Right lobe of liver (tissue), 6 donors: ENCODE measurements around the gene MAFF. TPM values are rescaled to one million over a fixed set of nuclear protein-coding genes. Genes with fewer than 3 reads are reported as not detected.

ENCODE experiments used
- ATAC-seq, 4 donors: fragments of 200-7000 bp; cut with Tn5 transposase; one replicate each; pipeline ENCODE4 v1.9.1; 2020; ENCODE audit warnings: mild to moderate bottlenecking in 4 of 4, moderate library complexity in 4 of 4
- DNase-seq, 3 donors: peaks; one replicate each; pipeline ENCODE4 v3.0.0-alpha.2; 2020
- H3K27ac ChIP-seq, 3 donors: fragments of 200-600 bp; one replicate each; pipeline ENCODE4 v1.8.0; 2022
- H3K27me3 ChIP-seq, 2 donors: fragments of 200-600 bp; one replicate each; pipeline ENCODE4 v1.8.0; 2022
- H3K36me3 ChIP-seq, 4 donors: fragments of 200-600 bp; sonication (generic) in 1 of 4; one replicate each; pipeline versions ENCODE4 v1.5.1 to v1.8.0; 2017 to 2022; ENCODE audit warnings: control low read depth in 1 of 4
- H3K4me1 ChIP-seq, 4 donors: fragments of 200-600 bp; sonication (generic) in 1 of 4; one replicate each; pipeline versions ENCODE4 v1.5.1 to v1.8.0; 2017 to 2022; ENCODE audit warnings: control low read depth in 1 of 4
- H3K4me3 ChIP-seq, 3 donors: fragments of 200-600 bp; one replicate each; pipeline ENCODE4 v1.8.0; 2022
- H3K9me3 ChIP-seq, 4 donors: fragments of 200-600 bp; sonication (generic) in 1 of 4; one replicate each; pipeline versions ENCODE4 v1.5.1 to v1.8.0; 2017 to 2022; ENCODE audit warnings: control low read depth in 1 of 4
- POLR2A ChIP-seq: fragments of 450-650 bp; IDR thresholded peaks from one replicate; pipeline ENCODE4 v1.6.1; 2017; ENCODE audit warnings: antibody characterized with exemption, mild to moderate bottlenecking
- WGBS: methylation state at CpG from one replicate; pipeline ENCODE4 v1.1.6; 2018; ENCODE audit warnings: low coverage, low lambda C conversion rate; ENCODE audit not compliant: insufficient coverage; ENCODE audit errors: missing lambda C conversion rate; 5-methylcytosine and 5-hydroxymethylcytosine counted together
- intact Hi-C, 2 donors: fragments of 100-400 bp; cut with DNase I; formaldehyde crosslinking; loops; one replicate each; pipeline versions ENCODE4 v1.11.2 to v1.14.1; 2022
- total RNA-seq, 6 experiments: library from RNA; depleted of rRNA in 2 of 6; stranded (reverse); fragments of >200 nt in 2 of 6; fragmentation: NEBNext Ultra II Directional in 3 of 6; extraction: Animal tissue kit (Norgen Biotek cat#: 25700) in 3 of 6; gene quantifications; one replicate each; pipeline versions ENCODE4 v1.1.0 to v1.2.4, GENCODE V29; 2016 to 2023
- TF ChIP-seq, protein P1 (sequence below), 4 donors: fragments of 200-600 bp in 3 of 4; fragments of 450-650 bp in 1 of 4; IDR thresholded peaks; one replicate each; pipeline versions ENCODE4 v1.5.1 to v1.8.0; 2016 to 2022; ENCODE audit warnings: antibody characterized with exemption in 4 of 4, mild to moderate bottlenecking in 2 of 4
- donor health status: DM: no; HTN: yes; CAD: no.
- donor health status: DM: no; HTN: no; CAD: no.
- donor health status: DM: no; HTN: no; CAD: no.
- donor health status: DM: no; HTN: yes; CAD: no.
- donor health status: DM: no; HTN: yes; CAD: no.

MAFF gene
- total RNA-seq, 6 experiments from 2014 or later, result 2.6 to 30.6 (median 11.0) TPM

DNA sequence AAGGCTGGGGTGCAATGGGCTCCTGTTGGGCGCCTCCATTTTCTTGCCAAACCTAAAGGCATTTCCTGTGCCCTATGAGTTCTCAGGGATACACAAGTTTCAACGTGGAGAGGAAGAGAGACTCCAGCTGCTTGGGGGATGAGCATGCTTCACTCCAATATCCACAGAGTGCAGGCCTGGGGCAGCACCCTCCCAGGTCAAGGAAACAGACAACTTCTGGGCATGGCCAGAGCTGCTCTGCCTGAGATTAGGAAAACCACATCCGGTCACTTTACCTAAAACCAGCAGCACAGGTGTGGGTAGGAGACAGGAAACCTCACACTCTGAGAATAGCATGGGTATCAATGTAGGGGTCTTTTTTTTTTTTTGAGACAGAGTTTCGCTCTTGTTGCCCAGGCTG lies 42.3 kb downstream of the MAFF start:
- H3K27ac ChIP-seq, result no peak overlapping the region
- no peaks in the 10 kb centered on the region for H3K4me1 ChIP-seq
- 49% methylated on average over 2 of the region's 4 CpGs for WGBS

DNA sequence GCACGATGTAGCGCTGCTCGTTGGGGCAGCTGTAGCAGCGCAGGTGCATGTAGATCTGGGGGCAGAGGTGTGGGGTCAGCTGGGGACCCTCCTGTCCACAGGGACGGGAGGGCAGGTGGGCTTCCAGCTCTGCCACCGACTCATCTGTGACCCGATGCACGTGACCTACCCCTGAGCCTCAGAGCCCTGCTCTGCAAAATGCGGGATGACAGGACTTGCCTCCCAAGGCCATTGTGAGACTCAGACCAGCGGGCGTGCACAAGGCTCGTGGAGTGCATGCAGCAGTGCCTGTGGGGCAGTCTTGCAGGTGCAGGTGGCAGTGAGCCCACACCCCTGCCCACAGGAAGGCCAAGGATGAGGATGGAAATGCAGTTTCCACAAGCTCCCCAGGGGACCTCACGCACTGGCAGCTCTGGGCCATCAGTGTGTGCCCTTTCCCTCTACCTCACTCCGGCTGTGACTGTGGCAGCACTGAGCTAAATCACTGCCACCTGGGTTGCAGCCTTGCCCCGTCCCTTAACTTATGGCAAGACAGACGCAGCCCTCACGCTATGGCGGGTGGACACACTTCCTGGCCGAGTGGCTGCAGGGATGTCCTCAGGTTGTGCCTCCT lies 44.4 kb downstream of the MAFF start:
- H3K9me3 ChIP-seq, result no peaks in the 10 kb centered on the region
- peaks cover 0 to 8% (median 3%) of the 10 kb centered on the region in 4 donors for H3K36me3 ChIP-seq
- DNase-seq (no peak), ATAC-seq (no peak)
- no peaks in the 10 kb centered on the region for H3K4me1 ChIP-seq
- WGBS, result no CpG with 5 or more reads among the region's 19 CpGs
- no peak for TF ChIP-seq POLR2A
- TF ChIP-seq, protein P1, sequence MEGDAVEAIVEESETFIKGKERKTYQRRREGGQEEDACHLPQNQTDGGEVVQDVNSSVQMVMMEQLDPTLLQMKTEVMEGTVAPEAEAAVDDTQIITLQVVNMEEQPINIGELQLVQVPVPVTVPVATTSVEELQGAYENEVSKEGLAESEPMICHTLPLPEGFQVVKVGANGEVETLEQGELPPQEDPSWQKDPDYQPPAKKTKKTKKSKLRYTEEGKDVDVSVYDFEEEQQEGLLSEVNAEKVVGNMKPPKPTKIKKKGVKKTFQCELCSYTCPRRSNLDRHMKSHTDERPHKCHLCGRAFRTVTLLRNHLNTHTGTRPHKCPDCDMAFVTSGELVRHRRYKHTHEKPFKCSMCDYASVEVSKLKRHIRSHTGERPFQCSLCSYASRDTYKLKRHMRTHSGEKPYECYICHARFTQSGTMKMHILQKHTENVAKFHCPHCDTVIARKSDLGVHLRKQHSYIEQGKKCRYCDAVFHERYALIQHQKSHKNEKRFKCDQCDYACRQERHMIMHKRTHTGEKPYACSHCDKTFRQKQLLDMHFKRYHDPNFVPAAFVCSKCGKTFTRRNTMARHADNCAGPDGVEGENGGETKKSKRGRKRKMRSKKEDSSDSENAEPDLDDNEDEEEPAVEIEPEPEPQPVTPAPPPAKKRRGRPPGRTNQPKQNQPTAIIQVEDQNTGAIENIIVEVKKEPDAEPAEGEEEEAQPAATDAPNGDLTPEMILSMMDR (IDR thresholded peaks at IDR 0.05), result no peak
- intact Hi-C loops, result no loop called here
- no peaks in the 10 kb centered on the region for H3K27me3 ChIP-seq
- no peak overlapping the region for H3K4me3 ChIP-seq
- H3K27ac ChIP-seq, result no peak overlapping the region

More for the DNA sequence above, 42.3 kb downstream of the MAFF start:
- Histone ChIP-seq H3K9me3 (no peaks in the 10 kb centered on the region), H3K4me3 (no peak overlapping the region), H3K36me3 (peaks cover 0 to 8% (median 3%) of the 10 kb centered on the region in 4 donors), H3K27me3 (no peaks in the 10 kb centered on the region)
- DNase-seq, result no peak
- intact Hi-C loops, result no loop called here
- ATAC-seq, result no peak
- no peak for TF ChIP-seq POLR2A
- TF ChIP-seq, protein P1 (IDR thresholded peaks at IDR 0.05), result no peak

DNA sequence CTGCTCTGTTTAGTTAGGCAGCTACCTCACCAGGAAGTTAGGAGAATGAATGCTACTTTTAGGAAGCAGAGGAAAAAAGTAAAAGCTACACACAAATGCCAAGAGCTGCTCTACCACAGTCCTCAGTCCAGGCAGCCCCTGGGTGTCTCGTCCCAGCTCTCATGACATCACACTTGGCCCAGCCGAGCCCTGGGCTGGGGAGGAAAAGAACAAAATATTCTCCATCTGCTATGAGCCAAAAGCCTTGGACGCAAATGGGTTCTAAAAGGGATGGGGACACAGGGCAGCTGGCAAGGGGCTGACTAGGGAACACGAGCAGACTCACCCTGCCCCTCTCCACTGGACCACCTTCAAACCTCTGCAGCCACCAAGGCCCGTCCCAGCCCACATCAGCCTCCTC lies 44.9 kb downstream of the MAFF start:
- WGBS, result 50% methylated on average over 1 of the region's 5 CpGs
- H3K4me3 ChIP-seq, result no peak overlapping the region
- no peaks in the 10 kb centered on the region for H3K9me3 ChIP-seq
- no peaks in the 10 kb centered on the region for H3K27me3 ChIP-seq
- ATAC-seq, result peak in 2 of 4 donors; percentile 12 to 19
- peaks cover 0 to 8% (median 3%) of the 10 kb centered on the region in 4 donors for H3K36me3 ChIP-seq
- no peaks in the 10 kb centered on the region for H3K4me1 ChIP-seq
- intact Hi-C loops, result no loop called here
- H3K27ac ChIP-seq, result no peak overlapping the region
- TF ChIP-seq POLR2A, result no peak
- TF ChIP-seq, protein P1 (IDR thresholded peaks at IDR 0.05), result no peak
- DNase-seq, result no peak

DNA sequence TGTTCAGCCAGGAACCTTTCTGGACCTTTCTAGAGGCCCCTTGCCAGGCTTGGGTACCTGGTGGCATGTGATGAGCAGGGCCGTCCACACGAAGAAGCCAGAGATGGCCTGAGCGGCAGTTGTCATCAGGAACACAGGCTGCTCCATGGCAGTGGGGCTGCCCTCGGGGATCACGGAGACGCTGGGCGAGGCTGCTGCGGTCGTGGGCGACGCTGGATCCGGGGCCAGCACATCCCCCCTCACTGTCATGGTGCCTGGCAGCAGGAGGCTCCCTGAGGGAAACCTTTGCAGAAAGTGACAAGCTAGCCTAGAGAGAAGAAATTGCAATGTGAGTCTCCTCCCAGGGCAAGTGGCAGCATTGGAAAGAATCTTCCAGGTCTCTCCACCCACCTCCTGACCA lies 45.9 kb downstream of the MAFF start:
- Histone ChIP-seq H3K4me3 (no peak overlapping the region), H3K27ac (peak overlapping the region in 1 of 3 donors; percentile 2), H3K9me3 (no peaks in the 10 kb centered on the region), H3K4me1 (no peaks in the 10 kb centered on the region), H3K36me3 (peaks cover 0 to 8% (median 3%) of the 10 kb centered on the region in 4 donors), H3K27me3 (no peaks in the 10 kb centered on the region)
- no peak for DNase-seq
- intact Hi-C loops, result no loop called here
- no peak for ATAC-seq
- 88% methylated on average over 3 of the region's 12 CpGs for WGBS
- TF ChIP-seq POLR2A, result no peak
- TF ChIP-seq, protein P1 (IDR thresholded peaks at IDR 0.05), result no peak
